Diencephalon (tissue), 1 donor: ENCODE data around the gene MYL9. TPM values are rescaled to one million over a fixed set of nuclear protein-coding genes. Genes with fewer than 3 reads are reported as not detected.

ENCODE experiments used
- small RNA-seq: library from RNA; depleted of rRNA; stranded (forward); fragments of <200 nt; gene quantifications from one replicate; pipeline ENCODE3, GENCODE V24; 2014
- total RNA-seq: library from RNA; depleted of rRNA; stranded (reverse); fragments of >200 nt; gene quantifications from one replicate; pipeline ENCODE4 v1.2.3, GENCODE V29; 2014

MYL9 gene
- 0.23 TPM for total RNA-seq

DNA sequence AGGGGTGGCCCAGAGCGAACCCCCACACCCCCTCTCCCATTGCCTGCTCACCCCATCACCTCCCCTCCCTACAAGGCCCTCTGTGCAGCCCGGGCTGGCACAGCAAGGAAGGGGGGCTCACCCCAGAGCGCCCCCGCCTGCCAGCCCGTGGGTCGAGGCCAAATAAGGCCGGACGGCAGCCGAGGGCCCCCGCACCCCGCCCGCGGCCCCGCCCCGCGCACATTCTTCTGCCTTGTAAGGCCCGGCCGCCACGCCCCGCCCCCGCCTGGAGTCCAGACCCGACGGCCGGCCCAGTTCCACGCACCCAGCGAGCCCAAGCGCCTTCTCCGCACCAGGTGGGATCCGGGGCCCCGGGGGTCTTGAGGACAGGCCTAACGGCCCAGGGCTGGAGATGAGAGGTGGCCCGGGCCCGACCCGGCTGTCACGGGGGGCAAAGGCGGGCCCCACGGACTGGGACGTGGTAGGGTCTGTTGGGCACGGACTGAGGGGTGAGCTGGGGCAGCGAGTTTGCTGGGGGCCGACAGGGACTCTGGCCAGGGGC is at the start of gene MYL9:
MYL9 (plus strand) TSS at position 293 of the 541 bp plus-strand sequence. CDS start 3,366 bp downstream, outside the sequence.

DNA sequence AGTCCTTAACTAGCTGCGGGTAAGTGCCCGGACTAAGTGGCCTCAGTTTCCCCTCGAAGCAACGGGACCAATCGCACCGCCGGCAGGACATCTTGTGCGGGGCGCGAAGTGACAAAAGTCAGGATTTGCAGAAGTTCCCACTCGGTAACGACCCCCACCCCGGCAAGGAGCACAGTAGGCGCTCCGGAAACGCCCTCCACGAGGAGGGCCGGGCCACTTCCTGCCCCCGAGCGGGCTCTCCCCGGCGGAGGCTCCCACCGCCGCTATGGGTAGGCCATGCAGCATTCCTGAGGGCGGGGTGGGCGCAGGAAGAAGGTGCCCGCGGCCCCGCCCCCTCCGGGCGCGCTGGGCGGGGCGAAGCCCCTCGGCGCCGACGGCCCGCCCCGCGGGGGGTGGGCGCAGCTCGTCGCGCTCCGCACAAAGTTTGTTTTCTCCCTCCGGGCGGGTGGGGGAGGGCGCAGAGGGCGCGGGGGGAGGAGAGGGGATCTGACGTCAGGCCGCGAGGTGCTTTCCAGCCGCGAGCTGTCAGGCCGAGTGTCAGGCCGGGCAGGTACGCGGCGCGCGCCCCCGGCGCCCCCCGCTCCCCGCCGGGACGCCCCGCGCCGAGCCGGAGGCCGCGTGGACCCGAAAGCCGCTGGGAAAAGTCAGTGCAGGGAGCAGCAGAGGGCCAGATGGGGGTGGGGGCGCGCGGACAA is 31.9 kb downstream of the MYL9 start, which contains the start of gene TGIF2:
TGIF2 (plus strand) TSS at position 495 of the 695 bp plus-strand sequence. CDS start 5,178 bp downstream, outside the sequence.

Small RNAs within 50 kb of the gene (small RNA-seq; reads per million reads assigned to genes)
- not detected for gene RF00017

Other genes starting within 250 kb of the MYL9 start
- 38.3 TPM for gene DLGAP4, start 235.2 kb upstream of the MYL9 start, total RNA-seq
- gene TGIF2, start 32.1 kb downstream of the MYL9 start, total RNA-seq: 9.7 TPM
- gene RAB5IF, start 64.3 kb downstream of the MYL9 start, total RNA-seq: 41.3 TPM
- not detected for gene SLA2, start 104.7 kb downstream of the MYL9 start, total RNA-seq
- 77.5 TPM for gene NDRG3, start 204.6 kb downstream of the MYL9 start, total RNA-seq
- gene DSN1, start 232.2 kb downstream of the MYL9 start, total RNA-seq: 8.3 TPM